Mucosa of stomach (tissue), 1 donor: ENCODE data around the gene IMPDH1.
"Not testable (repeated sequence)": the region's sequence is repeated elsewhere in the genome, so short reads cannot be mapped to it uniquely, and the experiment has no call there.

Source experiments
- H3K27me3 ChIP-seq: one replicate; pipeline ENCODE4 v1.7.0; 2013; ENCODE audit warnings: mild to moderate bottlenecking, low read length; ENCODE audit not compliant: control insufficient read depth, insufficient read depth
- H3K36me3 ChIP-seq: one replicate; pipeline ENCODE4 v1.7.0; 2013; ENCODE audit warnings: low read length; ENCODE audit not compliant: control insufficient read depth, insufficient read depth
- H3K4me1 ChIP-seq: one replicate; pipeline ENCODE4 v1.7.0; 2013; ENCODE audit warnings: mild to moderate bottlenecking, low read length; ENCODE audit not compliant: control insufficient read depth, insufficient read depth
- H3K4me3 ChIP-seq: one replicate; pipeline ENCODE4 v1.7.0; 2013; ENCODE audit warnings: low read length
- H3K9ac ChIP-seq: one replicate; pipeline ENCODE4 v1.7.0; 2013; ENCODE audit warnings: mild to moderate bottlenecking, low read length, moderate library complexity
- H3K9me3 ChIP-seq: one replicate; pipeline ENCODE4 v1.7.0; 2013; ENCODE audit warnings: mild to moderate bottlenecking, low read length, moderate library complexity; ENCODE audit not compliant: control insufficient read depth
- donor health status: Pancreatic carcinoma.

The IMPDH1 gene

GRCh38 chr7:128409596-128410450, at the start of gene IMPDH1:
Gene IMPDH1 (minus strand): TSS chr7:128409982. CDS start chr7:128409901, 81 bp downstream.
- Histone ChIP-seq H3K9me3 (no peaks in the 10 kb centered on the region), H3K36me3 (no peaks in the 10 kb centered on the region), H3K9ac (peak within 1 kb of the TSS; percentile 88), H3K4me3 (peak within 1 kb of the TSS; percentile 74), H3K27me3 (peaks cover 7% of the 10 kb centered on the region), H3K4me1 (peaks cover 37% of the 10 kb centered on the region)

- H3K27me3 ChIP-seq: no peaks in the 10 kb centered on the region
- H3K9ac ChIP-seq: no peak overlapping the region
- no peak overlapping the region for H3K4me3 ChIP-seq
- no peaks in the 10 kb centered on the region for H3K9me3 ChIP-seq
- H3K4me1 ChIP-seq: peaks cover 26% of the 10 kb centered on the region
- no peaks in the 10 kb centered on the region for H3K36me3 ChIP-seq
These were observed 49.7 kb upstream of the IMPDH1 start for GRCh38 chr7:128459394-128459878.

- Histone ChIP-seq H3K4me1 (peaks cover 31% of the 10 kb centered on the region), H3K36me3 (no peaks in the 10 kb centered on the region)
These were observed 49.2 kb upstream of the IMPDH1 start for GRCh38 chr7:128458956-128459355.

GRCh38 chr7:128457385-128457784, 47.6 kb upstream of the IMPDH1 start:
- peaks cover 36% of the 10 kb centered on the region for H3K4me1 ChIP-seq
- peak overlapping the region; percentile 22 for H3K9ac ChIP-seq
- H3K36me3 ChIP-seq, H3K4me3 ChIP-seq, H3K9me3 ChIP-seq, H3K27me3 ChIP-seq: not testable (repeated sequence)

More at GRCh38 chr7:128458956-128459355, 49.2 kb upstream of the IMPDH1 start:
- Histone ChIP-seq H3K27me3 (no peaks in the 10 kb centered on the region), H3K9ac (no peak overlapping the region), H3K4me3 (no peak overlapping the region), H3K9me3 (no peaks in the 10 kb centered on the region)

GRCh38 chr7:128456255-128456725, 46.5 kb upstream of the IMPDH1 start:
- no peaks in the 10 kb centered on the region for H3K27me3 ChIP-seq
- peak overlapping the region; percentile 67 for H3K4me3 ChIP-seq
- H3K36me3 ChIP-seq: no peaks in the 10 kb centered on the region
- H3K9me3 ChIP-seq: no peaks in the 10 kb centered on the region
- H3K9ac ChIP-seq: peak overlapping the region; percentile 85
- H3K4me1 ChIP-seq: peaks cover 36% of the 10 kb centered on the region

- no peaks in the 10 kb centered on the region for H3K36me3 ChIP-seq
- H3K9ac ChIP-seq: peak within 1 kb of the TSS; percentile 85
- no peaks in the 10 kb centered on the region for H3K27me3 ChIP-seq
- H3K4me1 ChIP-seq: peaks cover 36% of the 10 kb centered on the region
- H3K4me3 ChIP-seq: peak within 1 kb of the TSS; percentile 67
- no peaks in the 10 kb centered on the region for H3K9me3 ChIP-seq
These were observed 45.9 kb upstream of the IMPDH1 start, which contains the start of gene HILPDA for GRCh38 chr7:128455543-128456254. Gene HILPDA (plus strand): TSS chr7:128455878. CDS start chr7:128457269, 1,391 bp downstream.

GRCh38 chr7:128454808-128455542, 45.2 kb upstream of the IMPDH1 start:
- H3K4me3 ChIP-seq: peak overlapping the region; percentile 67
- H3K36me3 ChIP-seq: no peaks in the 10 kb centered on the region
- peaks cover 36% of the 10 kb centered on the region for H3K4me1 ChIP-seq
- H3K27me3 ChIP-seq: no peaks in the 10 kb centered on the region
- peak overlapping the region; percentile 85 for H3K9ac ChIP-seq
- no peaks in the 10 kb centered on the region for H3K9me3 ChIP-seq

GRCh38 chr7:128453836-128454804, 44.3 kb upstream of the IMPDH1 start:
- no peak overlapping the region for H3K9ac ChIP-seq
- H3K4me1 ChIP-seq: peaks cover 32% of the 10 kb centered on the region
- no peak overlapping the region for H3K4me3 ChIP-seq
- H3K36me3 ChIP-seq: no peaks in the 10 kb centered on the region
- no peaks in the 10 kb centered on the region for H3K9me3 ChIP-seq
- no peaks in the 10 kb centered on the region for H3K27me3 ChIP-seq

GRCh38 chr7:128452552-128452951, 42.8 kb upstream of the IMPDH1 start:
- no peak overlapping the region for H3K4me3 ChIP-seq

GRCh38 chr7:128450913-128451312, 41.1 kb upstream of the IMPDH1 start:
- no peaks in the 10 kb centered on the region for H3K36me3 ChIP-seq
- H3K4me1 ChIP-seq: peaks cover 21% of the 10 kb centered on the region
- no peak overlapping the region for H3K9ac ChIP-seq
- H3K4me3 ChIP-seq: no peak overlapping the region
- H3K27me3 ChIP-seq: no peaks in the 10 kb centered on the region
- H3K9me3 ChIP-seq: no peaks in the 10 kb centered on the region

More at GRCh38 chr7:128452552-128452951, 42.8 kb upstream of the IMPDH1 start:
- peaks cover 32% of the 10 kb centered on the region for H3K4me1 ChIP-seq
- no peak overlapping the region for H3K9ac ChIP-seq
- H3K9me3 ChIP-seq: no peaks in the 10 kb centered on the region
- H3K27me3 ChIP-seq: no peaks in the 10 kb centered on the region
- H3K36me3 ChIP-seq: no peaks in the 10 kb centered on the region

- Histone ChIP-seq H3K4me1 (peaks cover 20% of the 10 kb centered on the region), H3K4me3 (no peak overlapping the region), H3K27me3 (no peaks in the 10 kb centered on the region), H3K36me3 (no peaks in the 10 kb centered on the region), H3K9me3 (no peaks in the 10 kb centered on the region), H3K9ac (no peak overlapping the region)
These were observed 40.6 kb upstream of the IMPDH1 start for GRCh38 chr7:128450409-128450808.
